Hematopoietic multipotent progenitor cell treated with erythropoietin and hydrocortisone succinate and interleukin-3 and kit ligand, for 17 days (in vitro differentiated cells): ENCODE measurements around the gene SETD7.

Experiments
- DNase-seq: peaks from one replicate; pipeline ENCODE4 v3.0.0-alpha.2; 2015; ENCODE audit warnings: low spot score

The SETD7 gene

GRCh38 chr4:139550724-139551429 is 5.1 kb downstream of the SETD7 start:
- DNase-seq = no peak

- DNase-seq = no peak
Observed at GRCh38 chr4:139547979-139548378, 8.0 kb downstream of the SETD7 start.

GRCh38 chr4:139540632-139541031 is 15.4 kb downstream of the SETD7 start:
- DNase-seq = no peak

GRCh38 chr4:139540161-139540560 is 15.9 kb downstream of the SETD7 start:
- DNase-seq = no peak

GRCh38 chr4:139537292-139537691 is 18.7 kb downstream of the SETD7 start:
- DNase-seq = no peak

GRCh38 chr4:139535871-139536234 is 20.2 kb downstream of the SETD7 start:
- DNase-seq = no peak

GRCh38 chr4:139535228-139535870 is 20.7 kb downstream of the SETD7 start:
- DNase-seq = no peak

GRCh38 chr4:139534287-139534950 is 21.6 kb downstream of the SETD7 start:
- DNase-seq = no peak

- no peak for DNase-seq
Observed at GRCh38 chr4:139533511-139533910, 22.5 kb downstream of the SETD7 start.

GRCh38 chr4:139532947-139533346 is 23.1 kb downstream of the SETD7 start:
- no peak for DNase-seq

GRCh38 chr4:139530833-139531427 is 25.1 kb downstream of the SETD7 start:
- peak; percentile 51 for DNase-seq

- DNase-seq = no peak
Observed at GRCh38 chr4:139528377-139529005, 27.5 kb downstream of the SETD7 start.

GRCh38 chr4:139526928-139527327 is 29.1 kb downstream of the SETD7 start:
- no peak for DNase-seq

GRCh38 chr4:139525414-139525813 is 30.6 kb downstream of the SETD7 start:
- no peak for DNase-seq

- DNase-seq = no peak
Observed at GRCh38 chr4:139524062-139524631, 31.9 kb downstream of the SETD7 start.

GRCh38 chr4:139523076-139523475 is 32.9 kb downstream of the SETD7 start:
- no peak for DNase-seq

- no peak for DNase-seq
Observed at GRCh38 chr4:139522457-139522856, 33.6 kb downstream of the SETD7 start.

- no peak for DNase-seq
Observed at GRCh38 chr4:139521754-139522401, 34.1 kb downstream of the SETD7 start.

GRCh38 chr4:139515531-139515958 is 40.5 kb downstream of the SETD7 start:
- no peak for DNase-seq

GRCh38 chr4:139514382-139515059 is 41.5 kb downstream of the SETD7 start:
- no peak for DNase-seq

GRCh38 chr4:139511320-139511719 is 44.7 kb downstream of the SETD7 start:
- DNase-seq = no peak
